EH (cell line): ENCODE measurements around the gene TENM4.

Experiments
- DNase-seq: peaks from one replicate; pipeline ENCODE4 v3.0.0-alpha.2; 2015; ENCODE audit warnings: low read depth

Gene TENM4

GRCh38 chr11:79342686-79343085, 98.1 kb downstream of the TENM4 start:
- no peak for DNase-seq

- no peak for DNase-seq
Measured at GRCh38 chr11:79342236-79342635, 98.6 kb downstream of the TENM4 start.

GRCh38 chr11:79340535-79340934, 100.3 kb downstream of the TENM4 start:
- no peak for DNase-seq

- no peak for DNase-seq
Measured at GRCh38 chr11:79336797-79337517, 103.9 kb downstream of the TENM4 start.

- DNase-seq = no peak
Measured at GRCh38 chr11:79335681-79336080, 105.1 kb downstream of the TENM4 start.

- DNase-seq = no peak
Measured at GRCh38 chr11:79333355-79333754, 107.5 kb downstream of the TENM4 start.

- no peak for DNase-seq
Measured at GRCh38 chr11:79332017-79332416, 108.8 kb downstream of the TENM4 start.

GRCh38 chr11:79331203-79331901, 109.5 kb downstream of the TENM4 start:
- no peak for DNase-seq

GRCh38 chr11:79330651-79331050, 110.2 kb downstream of the TENM4 start:
- no peak for DNase-seq

- no peak for DNase-seq
Measured at GRCh38 chr11:79329561-79329960, 111.3 kb downstream of the TENM4 start.

GRCh38 chr11:79328402-79328801, 112.4 kb downstream of the TENM4 start:
- no peak for DNase-seq

- DNase-seq = no peak
Measured at GRCh38 chr11:79325851-79326250, 115.0 kb downstream of the TENM4 start.

- DNase-seq = no peak
Measured at GRCh38 chr11:79321263-79321662, 119.6 kb downstream of the TENM4 start.

- peak; percentile 17 for DNase-seq
Measured at GRCh38 chr11:79314906-79315689, 125.7 kb downstream of the TENM4 start.

GRCh38 chr11:79313530-79313913, 127.3 kb downstream of the TENM4 start:
- DNase-seq = no peak

GRCh38 chr11:79312617-79313529, 128.0 kb downstream of the TENM4 start:
- DNase-seq = no peak

- no peak for DNase-seq
Measured at GRCh38 chr11:79311461-79311860, 129.4 kb downstream of the TENM4 start.

- DNase-seq = no peak
Measured at GRCh38 chr11:79309407-79309806, 131.4 kb downstream of the TENM4 start.

GRCh38 chr11:79308429-79308828, 132.4 kb downstream of the TENM4 start:
- DNase-seq = no peak

- peak; percentile 0 for DNase-seq
Measured at GRCh38 chr11:79304599-79305212, 136.1 kb downstream of the TENM4 start.

- peak; percentile 5 for DNase-seq
Measured at GRCh38 chr11:79296141-79296540, 144.7 kb downstream of the TENM4 start.
